GM18909 (cell line): ENCODE data around the gene LRRC61.

Source experiments
- ATAC-seq: cut with Tn5 transposase; IDR thresholded peaks from one replicate; pipeline ENCODE4 v1.9.1; 2021; ENCODE audit warnings: mild to moderate bottlenecking; ENCODE audit not compliant: unreplicated experiment, poor library complexity

LRRC61 gene

DNA sequence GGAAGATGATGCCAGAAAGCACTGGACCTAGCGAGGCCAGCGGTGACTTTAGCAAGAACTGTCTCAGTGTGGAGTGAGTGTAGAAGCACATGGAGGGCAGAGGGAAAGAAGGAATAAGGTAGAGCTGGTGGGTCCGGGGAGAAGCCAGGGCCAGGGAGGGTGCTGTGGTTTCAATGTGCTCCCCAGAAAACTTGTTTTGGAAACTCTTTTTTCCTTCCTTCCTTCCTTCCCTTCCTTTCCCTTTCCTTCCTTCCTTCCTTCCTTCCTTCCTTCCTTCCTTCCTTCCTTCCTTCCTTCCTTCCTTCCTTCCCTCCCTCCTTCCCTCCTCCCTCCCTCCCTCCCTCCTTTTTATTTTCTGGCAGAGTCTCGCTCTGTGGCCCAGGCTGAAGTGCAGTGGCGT, 23.8 kb downstream of the LRRC61 start:
- ATAC-seq = no peak

DNA sequence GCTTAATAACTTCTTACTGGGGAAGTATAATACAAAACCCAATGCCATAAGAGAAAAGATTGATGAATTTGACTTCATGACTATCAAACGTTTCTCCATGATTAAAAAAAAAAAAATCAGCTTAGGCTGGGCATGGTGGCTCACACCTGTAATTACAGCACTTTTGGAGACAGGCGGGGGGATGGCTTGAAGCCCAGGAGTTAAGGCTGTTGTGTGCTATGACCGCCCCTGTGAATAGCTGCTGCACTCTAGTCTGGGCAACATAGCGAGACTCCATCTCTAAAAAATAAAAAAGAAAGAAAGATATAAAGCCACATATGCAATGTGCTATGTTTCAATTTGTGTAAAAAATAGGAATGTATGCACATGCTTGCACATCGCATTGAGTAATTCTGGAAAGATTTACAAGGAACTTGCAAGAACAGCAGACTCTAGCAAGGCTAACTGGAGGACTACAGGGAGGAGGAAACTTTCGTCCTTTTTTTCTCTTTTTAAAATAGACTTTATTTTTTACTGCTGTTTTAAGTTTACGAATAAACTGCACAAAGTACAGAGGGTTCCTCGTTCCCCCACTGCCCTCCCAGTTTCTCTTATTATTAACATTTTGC, 28.5 kb downstream of the LRRC61 start:
- no peak for ATAC-seq

- no peak for ATAC-seq
Measured at GRCh38 chr7:150355666-150356059, 32.5 kb downstream of the LRRC61 start.

DNA sequence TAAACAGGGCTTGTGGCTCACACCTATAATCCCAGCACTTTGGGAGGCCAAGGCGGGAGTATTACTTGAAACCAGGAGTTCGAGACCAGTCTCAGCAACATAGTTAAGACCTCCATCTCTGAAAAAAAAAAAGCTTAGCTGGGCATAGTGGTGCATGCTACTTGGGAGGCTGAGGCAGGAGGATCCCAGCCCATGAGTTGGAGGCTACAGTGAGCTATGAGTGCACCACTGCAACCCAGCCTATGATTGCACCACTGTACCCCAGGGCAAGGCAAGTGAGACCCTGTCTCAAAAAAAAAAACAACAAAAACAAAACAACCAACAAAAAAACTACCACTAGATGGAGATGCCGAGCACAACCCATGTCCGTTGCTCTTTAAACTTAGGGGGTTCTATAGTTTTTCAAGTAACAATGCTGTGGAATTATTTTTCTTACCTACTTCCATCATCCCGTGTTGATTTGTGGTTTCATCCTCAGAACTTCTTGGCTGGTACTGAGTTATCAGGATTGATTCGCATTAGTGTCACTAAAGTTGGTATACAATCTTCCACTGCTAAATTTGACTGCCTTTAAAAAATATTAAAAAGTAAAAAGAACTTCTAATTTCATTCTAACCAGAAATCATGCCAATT, 33.2 kb downstream of the LRRC61 start:
- no peak for ATAC-seq

GRCh38 chr7:150357270-150357669, 34.1 kb downstream of the LRRC61 start:
- ATAC-seq = peak; percentile 71

DNA sequence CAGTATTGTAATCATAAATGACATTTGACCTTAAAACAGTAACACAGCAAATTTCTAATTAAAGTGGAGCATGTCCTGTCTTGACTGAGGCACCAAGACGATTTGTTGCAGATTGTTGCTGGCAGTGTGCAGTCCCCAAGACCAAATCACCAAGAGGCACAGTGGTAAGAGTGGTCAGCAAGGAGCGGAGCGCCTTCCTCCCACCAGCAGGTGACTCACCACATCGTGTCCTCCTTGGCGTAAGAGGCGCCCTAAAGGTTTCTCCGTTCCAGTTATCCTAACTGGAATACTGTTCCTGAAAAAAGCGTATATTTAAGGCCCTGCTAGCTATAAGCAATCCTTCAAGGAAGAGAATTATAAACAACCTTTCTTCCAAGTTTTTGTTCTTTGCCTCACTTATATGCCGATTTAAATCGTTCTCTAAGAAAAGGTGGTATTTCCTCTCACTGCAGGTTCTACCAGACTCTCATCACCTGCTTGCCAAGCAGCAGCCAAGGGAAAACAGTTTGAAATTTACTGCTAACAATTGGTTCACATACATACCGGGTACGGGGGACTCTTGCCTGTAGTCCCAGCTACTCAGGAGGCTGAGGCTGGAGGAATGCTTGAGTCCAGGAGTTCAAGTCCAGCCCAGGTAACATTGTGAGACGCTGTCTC, 34.7 kb downstream of the LRRC61 start:
- ATAC-seq = no peak

DNA sequence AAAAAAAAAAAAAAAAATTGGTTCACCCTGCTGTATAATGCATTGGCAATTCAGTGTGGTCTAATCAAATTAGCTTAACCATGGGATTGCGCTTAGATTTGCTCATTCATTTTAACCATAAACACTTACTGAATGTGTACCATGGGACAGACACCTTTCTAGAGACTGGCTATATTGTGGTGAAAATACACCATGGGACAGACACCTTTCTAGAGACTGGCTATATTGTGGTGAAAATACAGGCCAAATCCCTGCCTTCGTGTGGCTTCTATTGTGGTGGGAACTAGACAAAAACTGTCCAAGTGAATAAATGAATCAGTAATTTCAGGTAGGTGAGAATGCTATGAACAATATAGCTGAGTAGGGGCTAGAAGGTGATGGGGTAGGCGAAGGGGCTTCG, 35.3 kb downstream of the LRRC61 start:
- ATAC-seq = no peak

DNA sequence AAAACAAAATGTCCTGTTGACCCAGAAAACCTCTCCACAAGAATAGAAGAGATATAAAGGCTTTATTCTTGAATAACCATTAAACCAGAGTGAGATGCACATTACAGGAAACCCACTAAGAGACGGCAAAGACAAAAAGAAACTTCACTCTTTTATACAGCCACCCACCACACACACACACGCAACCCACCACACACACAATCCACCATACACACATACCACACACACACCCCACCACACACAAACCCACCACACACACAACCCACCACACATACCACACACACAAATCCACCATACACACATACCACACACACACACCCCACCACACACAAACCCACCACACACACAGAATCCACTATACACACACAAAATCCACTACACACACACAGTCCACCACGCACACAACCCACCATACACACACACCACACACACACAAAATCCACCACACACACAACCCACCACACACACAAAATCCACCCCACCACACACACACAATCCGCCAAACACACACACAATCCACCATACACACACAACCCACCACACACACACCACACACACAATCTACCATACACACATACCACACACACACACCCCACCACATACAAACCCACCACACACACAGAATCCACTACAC, 36.0 kb downstream of the LRRC61 start:
- ATAC-seq = no peak

GRCh38 chr7:150359622-150360362, 36.6 kb downstream of the LRRC61 start:
- ATAC-seq = no peak

GRCh38 chr7:150360363-150361058, 37.4 kb downstream of the LRRC61 start:
- no peak for ATAC-seq

DNA sequence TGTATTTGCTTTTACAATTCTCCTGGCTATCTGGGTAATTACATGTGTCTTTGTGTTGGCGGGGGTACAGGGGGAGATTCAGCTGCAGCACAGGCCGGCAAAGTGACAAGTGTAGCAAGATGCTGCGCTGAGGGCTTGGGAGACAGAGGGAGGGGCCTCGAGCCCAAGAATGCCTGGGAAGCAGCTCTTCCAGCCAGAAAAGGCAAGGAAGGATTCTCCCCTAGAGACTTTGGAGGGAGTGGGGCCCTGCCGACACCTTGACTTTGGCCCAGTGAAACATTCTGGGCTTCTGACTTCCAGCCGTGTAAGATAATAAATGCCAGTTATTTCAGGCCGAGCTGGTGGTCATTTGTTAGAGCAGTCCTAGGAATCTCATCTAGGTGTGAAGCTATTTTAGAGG, 38.2 kb downstream of the LRRC61 start:
- ATAC-seq = no peak

DNA sequence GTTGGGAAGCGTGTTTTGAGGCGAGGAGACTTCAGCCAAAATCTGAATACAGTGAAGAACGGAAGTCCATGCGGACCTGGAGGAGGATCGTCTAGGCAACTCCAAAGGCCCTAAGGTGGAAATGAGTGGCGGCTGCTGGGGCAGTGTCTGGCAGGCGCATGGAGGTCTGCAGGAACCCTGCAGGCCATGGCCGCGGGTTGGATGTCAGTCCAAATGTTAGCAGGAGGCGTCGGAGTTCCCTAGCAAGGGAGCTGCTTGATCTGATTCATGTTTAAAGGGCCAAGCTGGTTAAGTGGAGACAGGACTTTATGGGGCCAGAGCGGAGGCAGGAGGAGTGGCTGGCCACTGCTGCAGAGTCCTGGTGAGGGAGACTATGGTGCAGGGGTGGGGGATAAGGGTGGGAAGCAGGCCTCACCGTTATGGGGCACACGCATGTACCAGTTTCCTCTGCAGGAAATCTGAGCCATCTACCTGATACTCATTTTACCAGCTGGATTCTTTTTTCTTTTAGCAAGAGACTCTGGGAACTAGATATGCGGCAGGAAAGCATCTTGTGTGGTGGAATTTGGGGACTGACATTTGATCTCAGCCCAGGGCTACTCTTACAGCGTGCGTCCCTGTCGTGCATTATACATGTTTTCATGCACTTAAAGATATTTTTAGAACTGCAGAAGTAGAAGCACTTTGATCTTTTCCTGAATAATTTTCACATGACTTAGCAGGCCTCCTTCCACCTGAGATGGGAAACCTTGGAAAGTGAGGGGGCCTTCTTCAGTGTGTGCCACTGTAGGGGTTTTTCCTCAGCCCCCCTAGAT, 38.9 kb downstream of the LRRC61 start:
- ATAC-seq = no peak

- ATAC-seq = no peak
Measured at GRCh38 chr7:150363370-150363769, 40.2 kb downstream of the LRRC61 start.

DNA sequence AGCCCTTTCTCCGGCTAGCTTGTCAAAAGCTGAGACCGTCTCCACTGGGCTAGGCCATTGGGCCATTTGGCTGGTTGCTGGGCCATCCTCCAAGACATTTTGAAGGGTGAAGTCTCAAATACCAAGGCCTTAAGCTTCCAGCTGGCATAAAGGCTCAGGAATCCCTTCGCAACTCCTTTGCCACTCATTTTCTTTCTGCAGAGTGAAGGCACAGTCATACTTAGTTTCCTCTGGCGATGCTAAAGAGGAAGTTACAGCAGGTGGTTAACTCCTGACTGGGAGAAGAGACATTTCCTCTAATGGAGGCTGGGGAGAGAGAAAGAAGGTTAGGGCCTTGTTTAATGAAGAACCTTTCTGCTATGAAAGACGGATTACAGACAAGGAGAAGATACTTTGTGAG, 40.7 kb downstream of the LRRC61 start:
- no peak for ATAC-seq

DNA sequence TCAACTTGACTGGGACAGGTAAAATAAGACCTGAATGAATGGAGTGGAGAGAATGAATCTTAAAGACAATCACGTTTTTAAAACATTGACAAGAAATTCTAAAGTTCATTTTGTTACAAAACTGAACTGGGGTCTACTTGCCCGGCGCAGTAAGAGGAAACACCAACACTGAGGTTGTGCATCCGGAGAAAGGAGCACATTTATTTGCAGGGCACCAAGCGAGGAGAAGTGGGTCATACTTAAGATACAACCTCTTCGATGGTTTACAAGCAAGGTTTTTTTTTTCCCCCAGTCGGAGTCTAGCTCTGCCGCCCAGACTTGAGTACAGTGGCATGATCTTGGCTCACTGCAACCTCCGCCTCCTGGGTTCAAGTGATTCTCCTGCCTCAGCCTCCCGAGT, 42.0 kb downstream of the LRRC61 start:
- no peak for ATAC-seq

GRCh38 chr7:150365673-150366398, 42.7 kb downstream of the LRRC61 start:
- ATAC-seq = no peak

DNA sequence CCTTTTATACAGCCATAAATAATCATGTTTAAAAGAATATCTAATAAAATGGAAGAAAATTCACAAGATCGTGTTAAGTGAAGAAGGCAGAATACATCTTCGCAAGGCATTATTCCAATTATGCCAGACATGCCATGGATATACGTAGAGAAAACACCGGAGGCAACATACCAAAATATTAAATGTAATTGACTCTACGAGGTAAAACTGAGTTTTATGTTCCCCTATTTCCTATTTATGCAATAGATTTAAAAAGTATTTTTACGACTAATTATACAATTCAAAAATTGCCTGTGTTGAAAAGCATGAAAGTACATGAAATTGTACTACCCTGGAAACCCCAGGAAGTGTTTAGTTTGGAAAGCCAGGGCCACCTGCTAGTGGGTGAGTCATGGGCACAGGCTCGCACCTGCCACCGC, 44.5 kb downstream of the LRRC61 start:
- no peak for ATAC-seq

- ATAC-seq = peak; percentile 69
Measured at GRCh38 chr7:150368096-150368883, 45.1 kb downstream of the LRRC61 start, which contains the start of gene REPIN1. TSS of gene REPIN1 (plus strand) at chr7:150368822. CDS start at chr7:150369712, 890 bp downstream.
